Activated CD4-positive, alpha-beta T cell treated with anti-CD3 and anti-CD28 coated beads, Interleukin-2, Interleukin-4, amounts not matched to agents 100 ng/mL and 50 ng/mL, durations not matched to agents 16 hours and 8 hours (primary cell): ENCODE data around the gene PLCB1.
"Not testable (repeated sequence)": the region's sequence is repeated elsewhere in the genome, so short reads cannot be mapped to it uniquely, and the experiment has no call there.

Source experiments
- DNase-seq: peaks from one replicate; pipeline ENCODE4 v3.0.0-alpha.2; 2020; ENCODE audit warnings: low spot score

The PLCB1 gene

DNA sequence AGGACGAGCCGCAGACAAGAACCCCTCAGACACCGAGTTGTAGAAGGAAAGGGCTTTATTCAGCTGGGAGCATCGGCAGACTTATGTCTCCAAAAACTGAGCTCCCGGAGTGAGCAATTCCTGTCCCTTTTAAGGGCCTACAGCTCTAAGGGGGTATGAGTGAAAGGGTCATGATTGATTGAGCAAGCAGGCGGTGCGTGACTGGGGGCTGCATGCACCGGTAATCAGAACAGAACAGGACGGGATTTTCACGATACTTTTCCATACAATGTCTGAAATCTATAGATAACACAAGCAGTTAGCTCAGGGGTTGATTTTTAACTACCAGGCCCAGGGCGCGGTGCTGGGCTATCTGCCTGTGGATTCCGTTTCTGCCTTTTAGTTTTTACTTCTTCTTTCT lies 710.5 kb downstream of the PLCB1 start:
- no peak for DNase-seq

- DNase-seq: no peak
Measured at GRCh38 chr20:8844179-8844578, 712.1 kb downstream of the PLCB1 start.

- no peak for DNase-seq
Measured at GRCh38 chr20:8849990-8850389, 717.9 kb downstream of the PLCB1 start.

- DNase-seq: no peak
Measured at GRCh38 chr20:8851446-8851845, 719.4 kb downstream of the PLCB1 start.

GRCh38 chr20:8851919-8852318 lies 719.9 kb downstream of the PLCB1 start:
- not testable (repeated sequence) for DNase-seq

DNA sequence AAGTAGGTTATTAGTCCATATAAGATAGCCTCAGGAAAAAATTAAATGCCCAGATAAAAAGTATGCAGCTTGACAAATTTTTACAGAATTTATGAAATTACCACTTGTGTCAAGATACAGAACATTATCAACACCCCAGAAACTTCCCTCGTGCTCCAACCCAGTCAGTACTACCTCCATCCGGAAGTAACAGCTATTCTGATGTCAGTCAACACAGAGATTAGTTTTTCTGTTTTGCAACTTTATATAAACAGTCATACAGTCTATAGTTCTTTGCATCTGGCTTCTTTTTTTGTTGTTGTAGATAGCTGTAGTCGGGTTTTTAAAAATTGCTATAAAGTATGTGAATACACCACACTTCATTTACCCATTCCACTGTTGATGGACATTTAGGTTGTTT lies 721.1 kb downstream of the PLCB1 start:
- not testable (repeated sequence) for DNase-seq

GRCh38 chr20:8853805-8854338 lies 721.8 kb downstream of the PLCB1 start:
- peak; percentile 48 for DNase-seq

DNA sequence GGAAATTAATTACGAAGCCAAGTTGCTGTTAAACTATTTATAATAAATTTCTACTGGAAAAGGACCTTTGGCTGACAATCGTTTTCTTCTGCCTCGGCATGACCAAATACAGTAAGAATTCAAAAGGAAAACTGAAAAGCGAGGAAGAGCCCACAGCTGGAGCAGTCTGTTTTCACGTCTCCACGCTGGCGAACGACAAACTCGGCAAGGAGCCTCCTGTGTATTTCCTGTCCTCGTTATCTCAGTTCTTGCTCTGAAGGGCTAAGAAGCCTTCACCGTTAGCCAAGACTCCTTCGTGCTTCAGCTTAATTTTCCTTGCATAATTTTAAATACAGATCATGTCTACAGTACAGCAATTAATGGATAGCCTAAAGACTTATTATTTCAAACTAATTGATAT lies 722.5 kb downstream of the PLCB1 start:
- no peak for DNase-seq

DNA sequence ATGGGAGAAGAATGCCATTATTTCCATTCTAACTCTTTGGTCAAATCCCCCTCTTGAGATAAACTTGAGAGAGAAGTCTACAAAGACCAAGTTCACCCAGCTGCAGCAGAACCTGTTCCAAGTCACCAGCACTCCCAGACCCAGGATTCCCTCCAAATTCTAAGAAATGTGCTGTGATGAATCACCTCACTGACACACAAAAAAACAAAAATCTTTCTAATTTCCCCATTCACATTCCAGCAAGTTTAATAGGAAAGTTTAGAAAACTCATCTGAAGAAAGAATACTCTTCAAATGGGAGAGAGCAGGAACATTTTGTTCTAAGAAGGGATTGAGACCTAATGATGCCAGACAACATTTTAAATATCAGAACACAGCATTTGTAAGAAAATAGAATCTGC lies 723.2 kb downstream of the PLCB1 start:
- no peak for DNase-seq

DNA sequence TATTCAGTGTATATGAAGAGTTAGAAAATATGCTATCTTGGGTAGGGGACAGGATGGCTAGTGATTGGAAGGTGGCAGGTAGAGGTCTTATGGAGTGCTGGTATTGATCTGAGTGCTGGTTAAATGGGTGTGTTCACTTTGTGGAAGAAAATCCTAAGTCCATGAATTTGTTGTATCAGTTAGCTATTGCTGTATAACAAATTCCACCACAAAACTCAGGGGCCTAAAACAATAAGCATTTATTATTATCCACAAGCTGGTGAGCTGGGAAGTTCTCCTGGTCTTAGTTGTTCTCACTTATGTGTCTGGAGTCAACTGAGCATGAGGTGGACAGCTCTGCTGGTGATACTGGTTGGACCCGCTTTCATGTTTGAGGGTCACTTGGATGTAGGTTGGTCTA lies 724.6 kb downstream of the PLCB1 start:
- DNase-seq: no peak

DNA sequence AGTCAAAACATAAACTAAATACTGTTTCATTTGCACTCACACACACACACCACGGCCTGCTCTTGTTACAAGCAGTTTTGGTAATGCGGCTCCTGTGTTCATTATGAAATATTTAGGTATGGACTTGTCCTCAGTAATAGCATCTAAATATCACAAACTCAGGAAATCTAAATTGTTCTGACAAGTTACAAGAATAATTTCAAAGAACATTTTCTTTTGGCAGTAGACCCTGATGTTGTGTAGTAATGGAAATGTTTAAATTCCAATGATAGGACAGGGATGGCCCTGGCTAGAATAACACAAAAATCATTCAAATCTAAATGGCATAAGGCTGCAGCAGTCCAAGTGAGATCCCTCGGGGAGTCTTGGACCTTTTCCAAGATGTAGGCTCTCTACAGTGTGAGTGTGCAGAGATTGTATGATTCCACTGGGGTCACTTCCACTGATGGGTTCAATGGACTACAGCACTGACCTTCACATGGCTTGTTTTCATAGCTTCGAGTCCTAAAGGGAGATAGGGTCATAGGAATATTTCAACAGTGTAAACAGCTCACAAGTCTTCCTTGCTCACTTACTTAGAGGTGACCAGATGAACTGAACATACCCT lies 726.2 kb downstream of the PLCB1 start:
- no peak for DNase-seq

DNA sequence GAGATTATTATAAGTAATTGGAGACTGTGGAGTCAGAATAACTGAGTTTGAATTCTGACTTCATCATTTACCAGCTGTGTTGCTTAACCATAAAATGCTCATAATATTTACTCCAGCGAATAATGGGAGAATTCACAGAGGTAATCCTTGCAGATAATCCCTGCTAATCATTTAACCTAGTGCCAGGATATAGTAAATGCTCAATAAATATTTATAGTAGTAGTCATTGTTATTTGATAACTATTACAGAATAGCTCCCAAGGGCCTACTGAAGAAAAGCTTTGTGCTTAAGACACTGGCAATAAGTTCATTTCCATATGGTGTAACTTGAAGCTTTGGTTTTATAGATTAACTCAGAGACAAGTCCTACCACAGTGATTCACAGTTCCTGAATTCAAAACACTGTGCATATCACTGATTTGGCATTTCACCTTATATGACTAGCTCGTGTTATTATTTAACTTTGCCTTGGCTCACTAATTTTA lies 728.0 kb downstream of the PLCB1 start:
- DNase-seq: no peak

DNA sequence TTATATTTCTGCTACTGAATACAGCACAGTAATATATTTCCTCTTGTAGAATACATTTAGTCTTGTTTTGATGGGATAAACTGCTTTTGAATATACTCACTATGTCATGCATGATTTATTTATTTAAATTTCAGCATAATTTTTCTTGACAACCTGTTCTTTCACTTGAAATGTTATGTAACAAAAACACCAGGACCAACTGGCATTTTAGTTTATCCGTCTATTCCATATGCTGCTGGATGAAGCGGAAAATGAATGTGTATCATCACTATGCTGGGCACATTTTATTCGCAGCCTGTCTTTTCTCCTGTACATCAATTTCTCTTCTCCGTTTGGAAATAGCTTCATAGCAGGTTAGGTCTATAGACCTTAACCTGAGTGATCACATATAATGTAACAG lies 730.0 kb downstream of the PLCB1 start:
- no peak for DNase-seq

DNA sequence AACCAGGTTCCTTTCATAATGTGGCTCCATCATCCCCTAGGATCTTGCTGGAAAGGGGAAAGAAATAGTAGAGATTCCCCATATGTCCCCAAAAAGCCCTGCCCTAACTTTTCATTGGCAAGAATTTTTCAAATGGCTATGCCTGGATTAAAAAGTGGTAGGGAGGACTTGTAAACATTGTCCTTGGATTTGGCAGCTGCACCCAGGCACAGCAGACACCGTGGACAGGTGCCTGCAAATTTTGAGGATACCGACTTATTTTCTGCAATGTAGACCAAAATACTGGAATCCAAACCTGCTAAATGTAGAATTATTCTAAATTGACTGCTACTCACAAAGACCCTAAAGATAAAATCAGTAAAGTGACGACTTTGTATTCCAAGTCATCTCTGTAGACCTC lies 733.6 kb downstream of the PLCB1 start:
- no peak for DNase-seq

- no peak for DNase-seq
Measured at GRCh38 chr20:8867038-8867740, 735.1 kb downstream of the PLCB1 start.

GRCh38 chr20:8870652-8871051 lies 738.6 kb downstream of the PLCB1 start:
- no peak for DNase-seq

GRCh38 chr20:8874437-8874836 lies 742.4 kb downstream of the PLCB1 start:
- DNase-seq: no peak

DNA sequence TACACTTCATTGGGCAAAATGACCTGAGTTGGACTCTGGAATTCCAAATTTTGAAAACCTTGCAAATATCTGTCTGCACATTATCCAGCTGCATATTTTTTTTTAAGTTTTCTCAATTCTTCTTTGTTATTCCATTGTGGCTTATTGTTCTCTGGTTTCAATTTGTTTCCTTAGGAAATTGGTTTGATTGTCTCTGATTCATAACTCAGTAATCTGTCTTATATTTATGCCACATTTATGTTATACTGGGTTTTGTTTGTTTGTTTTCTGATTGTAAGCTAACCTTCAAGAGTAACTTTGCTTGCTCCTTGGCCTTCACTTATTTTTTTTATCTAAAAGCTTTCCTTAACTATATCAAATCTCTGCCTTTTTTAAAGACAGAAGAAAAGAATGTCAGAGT lies 743.5 kb downstream of the PLCB1 start:
- DNase-seq: no peak

DNA sequence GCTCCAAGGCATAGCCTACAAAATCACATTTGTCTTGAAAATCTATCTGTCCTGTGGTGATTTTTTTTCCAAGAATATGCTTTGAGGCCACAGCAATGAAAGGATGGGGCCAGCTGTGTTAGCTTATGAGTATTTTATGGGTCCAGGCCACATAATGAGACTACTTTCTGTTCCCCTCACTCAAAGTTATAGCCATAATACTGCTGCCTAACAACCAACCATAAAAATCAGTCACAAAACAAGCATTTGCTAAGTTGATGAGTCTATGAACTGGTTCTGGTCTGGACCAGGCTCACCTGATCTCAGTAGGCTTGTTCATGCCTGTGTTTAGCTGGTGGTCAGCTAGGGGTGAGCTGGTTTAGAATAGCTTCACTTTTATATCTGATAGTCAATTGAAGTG lies 744.3 kb downstream of the PLCB1 start:
- no peak for DNase-seq

DNA sequence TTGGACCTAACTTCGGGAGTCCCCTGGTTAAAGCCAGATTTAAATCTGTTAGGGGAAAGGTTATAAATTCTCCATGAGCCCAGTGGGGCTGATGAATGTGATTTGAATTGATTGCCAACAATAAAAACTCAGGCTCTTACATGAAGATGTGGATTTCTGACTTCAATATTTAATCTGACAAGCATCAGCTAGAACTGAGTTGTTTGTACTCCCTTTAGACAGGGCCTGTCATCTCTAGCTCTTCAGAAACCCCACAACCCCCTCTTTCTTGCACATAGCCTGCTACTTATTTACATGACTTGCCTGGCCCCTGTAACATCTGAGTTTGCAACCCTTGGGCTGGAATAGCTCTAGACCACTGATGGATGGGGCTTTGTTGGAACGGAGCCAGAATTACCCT lies 745.2 kb downstream of the PLCB1 start:
- no peak for DNase-seq

DNA sequence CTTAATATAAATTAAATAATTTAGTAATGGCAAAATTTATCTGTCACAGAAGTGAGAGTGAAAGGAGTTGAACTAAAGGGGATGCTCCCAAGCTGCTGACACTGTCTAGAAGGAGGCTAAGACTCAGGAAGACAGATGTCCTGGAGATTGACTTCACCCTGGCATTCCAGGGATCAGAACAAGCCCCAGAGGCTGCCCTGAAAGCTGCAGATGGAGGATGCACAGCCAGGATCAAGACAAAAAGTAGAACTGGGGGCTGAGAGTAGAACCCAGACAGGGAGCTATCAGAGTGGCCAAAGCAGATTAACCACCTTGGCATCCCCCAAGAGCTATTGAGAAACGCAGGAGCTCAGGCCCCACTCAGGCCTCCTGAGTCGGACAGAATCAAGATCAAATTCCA lies 747.6 kb downstream of the PLCB1 start:
- no peak for DNase-seq

GRCh38 chr20:8880085-8880853 lies 748.2 kb downstream of the PLCB1 start:
- DNase-seq: no peak

GRCh38 chr20:8891039-8891438 lies 759.0 kb downstream of the PLCB1 start:
- DNase-seq: no peak
